ENCODE data around the gene KANK3. TPM values are rescaled to one million over a fixed set of nuclear protein-coding genes. Genes with fewer than 3 reads are reported as not detected.

KANK3 gene
- total and polyA plus RNA-seq, 9 of the 15 experiments (the other 6 are each of a cell fraction or from before 2014, with no cell fraction given) = 0.03 to 0.40 (median 0.08) TPM; not detected in 6

- ChIA-PET CTCF (ENCODE audit: low intra/inter-chr PET ratio) (no interaction called here), POLR2A (interaction anchor here (0.7 to 2.4 kb wide), 5 partner anchors 10 to 136 kb away, joined by 3 to 14 read pairs (median 4); partner anchors contain the start of genes NDUFA7 and RPS28)
- H3K4me2 ChIP-seq (ENCODE audit: insufficient read depth, low read length) = peak within 1 kb of the TSS; percentile 96
- peaks cover 25% of the 10 kb centered on the region for H3K79me2 ChIP-seq (ENCODE audit: control insufficient read depth, insufficient read depth, low read length)
- ATAC-seq (peak; percentile 92), FAIRE-seq (peak; percentile 89), DNase-seq (ENCODE audit: extremely low read depth in 1 of 4, low spot score in 3 of 4) (peak; percentile 91 to 96 (median 94))
- H4K20me1 ChIP-seq (replicated peaks; ENCODE audit: control insufficient read depth, insufficient read depth, low read length) = no peaks in the 10 kb centered on the region; the same call in 1 of the 2 replicates
- H3K4me3 ChIP-seq = peak within 1 kb of the TSS; percentile 51
- H2AFZ ChIP-seq (ENCODE audit: low read depth, low read length) = peak within 1 kb of the TSS; percentile 86
- H3K9me3 ChIP-seq (replicated peaks; ENCODE audit: control insufficient read depth, insufficient read depth, low read depth, low read length) = no peaks in the 10 kb centered on the region
- no peaks in the 10 kb centered on the region for H3K9me1 ChIP-seq (ENCODE audit: control insufficient read depth, insufficient read depth, low read length)
- H3K9ac ChIP-seq (ENCODE audit: insufficient read depth in 1 of 2, low read depth in 2 of 2, low read length in 2 of 2) = peak within 1 kb of the TSS; percentile 62 to 92
- peak within 1 kb of the TSS; percentile 85 for H3K27ac ChIP-seq (ENCODE audit: extremely low read depth, low read depth, low read length)
- H3K36me3 ChIP-seq (ENCODE audit: control insufficient read depth, insufficient read depth, low read length) = peaks cover 49% of the 10 kb centered on the region; the same call in 2 of the 3 replicates
- intact Hi-C loops (cut with micrococcal nuclease) (no loop called here), in situ Hi-C loops (cut with MboI) (loop anchor here (5.0 kb wide), 1 partner anchor 41 kb away; no protein-coding TSS in a partner anchor)
- peaks cover 28 to 63% of the 10 kb centered on the region in 2 experiments; a peak in 4 of 5 replicates for H3K4me1 ChIP-seq (replicated peaks in 1 of 2; ENCODE audit: control insufficient read depth in 2 of 2, insufficient read depth in 2 of 2, low read length in 2 of 2)
- no peaks in the 10 kb centered on the region for H3K27me3 ChIP-seq (ENCODE audit: control insufficient read depth in 2 of 2, insufficient read depth in 2 of 2, low read length in 2 of 2)
- BruUV-seq (replicated peaks) = no TSS peak
- WGBS (ENCODE audit: insufficient coverage, low coverage, missing lambda C conversion rate) = 1% methylated on average over 58 of the region's 63 CpGs
- TF ChIP-seq XRCC3 (IDR thresholded peaks at IDR 0.05) (no peak), FUS (optimal IDR thresholded peaks at IDR 0.05; ENCODE audit: low read depth, low read length) (no peak), ZFP1 (CRISPR knock-in tag; IDR thresholded peaks at IDR 0.05) (no peak), ZNF217 (CRISPR knock-in tag; IDR thresholded peaks at IDR 0.05) (no peak), ZNF174 (CRISPR knock-in tag; IDR thresholded peaks at IDR 0.05) (no peak), ZNF655 (CRISPR knock-in tag; IDR thresholded peaks at IDR 0.05) (no peak), CBFA2T3 (IDR thresholded peaks at IDR 0.05) (no peak), JUNB (CRISPR knock-in tag; conservative IDR thresholded peaks at IDR 0.05) (no peak), RFX5 (IDR thresholded peaks at IDR 0.05; ENCODE audit: low read depth, low read length) (no peak), CLOCK (CRISPR knock-in tag; IDR thresholded peaks at IDR 0.05; ENCODE audit: borderline replicate concordance) (0 out of 2 replicates have a peak, but pooled peaks have one; percentile 74), ZNF57 (CRISPR knock-in tag; IDR thresholded peaks at IDR 0.05) (no peak), FOXK1 (CRISPR knock-in tag; IDR thresholded peaks at IDR 0.05; ENCODE audit: borderline replicate concordance) (peak; percentile 10; the same call in 1 of the 2 replicates)
- TF ChIP-seq, protein P1, sequence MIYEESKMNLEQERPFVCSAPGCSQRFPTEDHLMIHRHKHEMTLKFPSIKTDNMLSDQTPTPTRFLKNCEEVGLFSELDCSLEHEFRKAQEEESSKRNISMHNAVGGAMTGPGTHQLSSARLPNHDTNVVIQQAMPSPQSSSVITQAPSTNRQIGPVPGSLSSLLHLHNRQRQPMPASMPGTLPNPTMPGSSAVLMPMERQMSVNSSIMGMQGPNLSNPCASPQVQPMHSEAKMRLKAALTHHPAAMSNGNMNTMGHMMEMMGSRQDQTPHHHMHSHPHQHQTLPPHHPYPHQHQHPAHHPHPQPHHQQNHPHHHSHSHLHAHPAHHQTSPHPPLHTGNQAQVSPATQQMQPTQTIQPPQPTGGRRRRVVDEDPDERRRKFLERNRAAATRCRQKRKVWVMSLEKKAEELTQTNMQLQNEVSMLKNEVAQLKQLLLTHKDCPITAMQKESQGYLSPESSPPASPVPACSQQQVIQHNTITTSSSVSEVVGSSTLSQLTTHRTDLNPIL (CRISPR knock-in tag; IDR thresholded peaks at IDR 0.05) = no peak
- TF ChIP-seq, protein P2, sequence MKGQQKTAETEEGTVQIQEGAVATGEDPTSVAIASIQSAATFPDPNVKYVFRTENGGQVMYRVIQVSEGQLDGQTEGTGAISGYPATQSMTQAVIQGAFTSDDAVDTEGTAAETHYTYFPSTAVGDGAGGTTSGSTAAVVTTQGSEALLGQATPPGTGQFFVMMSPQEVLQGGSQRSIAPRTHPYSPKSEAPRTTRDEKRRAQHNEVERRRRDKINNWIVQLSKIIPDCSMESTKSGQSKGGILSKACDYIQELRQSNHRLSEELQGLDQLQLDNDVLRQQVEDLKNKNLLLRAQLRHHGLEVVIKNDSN (CRISPR knock-in tag; IDR thresholded peaks at IDR 0.05) = peak; percentile 86
Measured at GRCh38 chr19:8307965-8308866, 34.8 kb downstream of the KANK3 start, which contains the start of gene CD320. Gene CD320 (minus strand): TSS chr19:8308358. CDS start chr19:8308290, 68 bp downstream.

Data from K562 (cell line).